GM21447 (cell line): Measurements from ENCODE around the gene TBC1D3B.
"Not testable (repeated sequence)": the region's sequence is repeated elsewhere in the genome, so short reads cannot be mapped to it uniquely, and the experiment has no call there.

Experiments
- ATAC-seq: cut with Tn5 transposase; IDR thresholded peaks from one replicate; pipeline ENCODE4 v1.9.1; 2021; ENCODE audit not compliant: unreplicated experiment

The TBC1D3B gene

DNA sequence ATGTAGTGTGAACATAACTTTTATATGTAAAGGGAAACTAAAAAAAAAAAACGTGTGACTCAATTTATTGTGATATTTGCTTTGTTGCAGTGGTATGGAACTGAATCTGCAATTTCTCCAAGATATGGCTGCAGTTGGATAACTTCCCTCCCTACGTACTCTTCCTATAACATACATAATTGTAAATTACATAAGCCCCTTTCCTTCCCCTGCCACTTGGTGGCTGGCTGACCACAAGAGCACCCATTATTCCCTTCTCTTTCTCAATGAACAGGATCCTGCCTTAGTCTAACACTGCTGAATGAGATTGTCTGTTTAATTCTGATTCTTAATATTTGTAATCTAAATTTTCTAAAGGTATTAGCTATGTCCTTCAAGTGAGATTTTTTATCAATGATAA, 45.0 kb downstream of the TBC1D3B start:
- no peak for ATAC-seq

GRCh38 chr17:36130346-36130745, 46.1 kb downstream of the TBC1D3B start:
- no peak for ATAC-seq

- no peak for ATAC-seq
Observed at GRCh38 chr17:36129616-36130015, 46.8 kb downstream of the TBC1D3B start.

DNA sequence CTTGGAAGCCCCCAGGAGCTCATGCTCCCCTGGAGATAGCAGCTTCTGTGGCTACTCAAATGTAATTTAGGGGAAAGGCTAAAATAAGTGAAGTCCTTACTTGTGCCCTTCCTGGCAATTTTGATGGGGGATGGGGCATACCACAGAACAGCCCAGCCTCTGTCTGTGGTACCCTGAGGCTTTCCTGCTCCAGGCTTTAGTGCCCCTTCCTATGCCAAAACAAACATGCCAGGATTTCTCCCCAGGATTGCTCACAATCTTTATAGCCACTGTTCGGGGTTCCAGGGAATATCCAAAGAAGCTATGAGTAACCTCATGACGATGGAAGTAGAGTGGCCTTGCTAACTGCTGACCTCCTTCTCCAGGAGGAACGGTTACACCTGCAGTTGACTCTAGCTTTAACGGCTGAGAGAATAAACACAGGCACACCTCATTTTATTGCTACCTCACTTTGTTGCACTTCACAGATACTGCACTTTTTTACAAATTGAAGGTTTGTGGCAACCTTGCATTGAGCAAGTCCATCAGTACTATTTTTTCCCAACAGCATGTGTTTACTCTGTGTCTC, 47.9 kb downstream of the TBC1D3B start:
- ATAC-seq: no peak

DNA sequence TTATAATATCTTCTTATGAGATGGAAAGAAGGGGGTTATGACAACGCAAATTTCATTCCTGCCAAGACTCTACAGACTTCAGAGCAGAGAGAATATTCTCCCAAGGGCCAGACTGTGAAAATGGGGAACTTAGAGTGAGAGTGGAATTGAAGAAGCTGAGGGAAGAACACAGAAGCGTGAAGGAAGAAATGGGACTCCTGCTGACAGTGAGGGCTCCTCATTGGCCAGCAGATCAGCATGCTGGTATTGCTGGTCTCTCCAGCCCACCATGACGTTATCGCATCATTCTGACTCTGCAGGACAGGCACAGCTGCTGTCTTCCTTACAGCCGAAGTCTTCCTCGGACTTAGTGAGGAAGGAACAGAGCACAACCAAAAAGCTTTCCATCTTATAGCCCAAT, 48.5 kb downstream of the TBC1D3B start:
- ATAC-seq: no peak

DNA sequence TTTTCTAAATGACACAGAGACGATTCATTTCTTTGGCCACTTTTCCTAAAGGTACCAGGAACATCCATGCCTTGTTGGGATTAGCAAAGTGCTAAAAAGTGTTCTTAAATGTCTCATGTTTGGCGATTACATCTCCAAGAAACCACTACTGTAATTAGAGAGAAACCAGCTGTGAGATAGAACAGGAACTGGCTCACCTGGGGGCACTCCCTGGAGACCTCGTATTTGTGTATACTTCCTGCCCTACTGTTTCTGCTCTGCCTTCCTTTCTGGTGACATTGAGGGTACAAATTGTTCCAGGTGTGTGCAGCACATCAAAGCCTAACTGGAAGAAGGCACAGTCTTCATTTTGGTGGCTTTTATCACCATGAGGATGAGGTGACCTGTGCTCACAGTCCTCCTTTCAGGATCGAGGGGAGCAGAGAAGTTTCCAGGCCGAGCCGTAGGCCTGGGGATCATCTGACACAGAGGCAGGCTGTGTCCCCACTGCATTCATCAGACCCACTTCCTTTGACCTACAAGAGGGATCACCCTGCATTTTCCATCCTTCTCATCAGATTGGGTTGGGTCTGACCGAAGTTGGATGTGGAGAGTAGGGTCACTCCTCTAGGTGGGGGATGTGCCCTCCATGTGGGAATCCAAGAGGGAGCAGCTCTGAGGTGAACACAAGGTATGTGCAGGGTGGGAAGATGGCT, 49.1 kb downstream of the TBC1D3B start:
- ATAC-seq: peak; percentile 69

GRCh38 chr17:36124879-36125824, 51.3 kb downstream of the TBC1D3B start:
- no peak for ATAC-seq

DNA sequence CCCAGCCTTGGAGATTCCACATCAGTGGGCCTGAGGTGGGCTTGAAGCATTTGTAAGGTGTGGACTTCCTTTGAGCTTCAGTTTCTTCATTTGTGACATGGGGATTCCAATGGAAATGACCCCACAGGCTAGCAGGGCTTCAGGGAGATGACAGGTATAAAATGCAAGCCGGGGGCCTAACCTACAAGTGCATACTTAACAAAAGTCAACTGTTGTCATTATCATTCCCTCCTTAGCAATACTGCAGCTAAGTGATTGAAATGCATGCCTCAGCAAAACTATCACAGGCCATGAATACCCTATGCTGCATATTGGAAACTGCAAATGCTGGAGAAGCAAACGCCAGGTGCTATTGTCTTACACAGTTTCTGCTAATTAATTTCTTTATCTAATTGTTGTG, 53.0 kb downstream of the TBC1D3B start:
- ATAC-seq: no peak

DNA sequence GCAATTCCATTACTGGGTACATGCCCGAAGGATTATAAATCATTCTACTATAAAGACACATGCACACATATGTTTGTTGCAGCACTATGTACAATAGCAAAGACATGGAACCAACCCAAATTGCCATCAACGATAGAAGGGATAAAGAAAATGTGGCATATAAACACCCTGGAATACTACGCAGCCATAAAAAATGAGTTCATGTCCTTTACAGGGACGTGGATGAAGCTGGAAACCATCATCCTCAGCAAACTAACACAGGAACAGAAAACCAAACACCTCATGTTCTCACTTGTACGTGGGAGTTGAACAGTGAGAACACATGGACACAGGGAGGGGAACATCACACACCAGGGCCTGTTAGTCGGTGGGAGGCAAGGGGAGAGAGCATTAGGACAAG, 55.3 kb downstream of the TBC1D3B start:
- ATAC-seq: not testable (repeated sequence)

GRCh38 chr17:36120221-36120620, 56.2 kb downstream of the TBC1D3B start:
- ATAC-seq: no peak

DNA sequence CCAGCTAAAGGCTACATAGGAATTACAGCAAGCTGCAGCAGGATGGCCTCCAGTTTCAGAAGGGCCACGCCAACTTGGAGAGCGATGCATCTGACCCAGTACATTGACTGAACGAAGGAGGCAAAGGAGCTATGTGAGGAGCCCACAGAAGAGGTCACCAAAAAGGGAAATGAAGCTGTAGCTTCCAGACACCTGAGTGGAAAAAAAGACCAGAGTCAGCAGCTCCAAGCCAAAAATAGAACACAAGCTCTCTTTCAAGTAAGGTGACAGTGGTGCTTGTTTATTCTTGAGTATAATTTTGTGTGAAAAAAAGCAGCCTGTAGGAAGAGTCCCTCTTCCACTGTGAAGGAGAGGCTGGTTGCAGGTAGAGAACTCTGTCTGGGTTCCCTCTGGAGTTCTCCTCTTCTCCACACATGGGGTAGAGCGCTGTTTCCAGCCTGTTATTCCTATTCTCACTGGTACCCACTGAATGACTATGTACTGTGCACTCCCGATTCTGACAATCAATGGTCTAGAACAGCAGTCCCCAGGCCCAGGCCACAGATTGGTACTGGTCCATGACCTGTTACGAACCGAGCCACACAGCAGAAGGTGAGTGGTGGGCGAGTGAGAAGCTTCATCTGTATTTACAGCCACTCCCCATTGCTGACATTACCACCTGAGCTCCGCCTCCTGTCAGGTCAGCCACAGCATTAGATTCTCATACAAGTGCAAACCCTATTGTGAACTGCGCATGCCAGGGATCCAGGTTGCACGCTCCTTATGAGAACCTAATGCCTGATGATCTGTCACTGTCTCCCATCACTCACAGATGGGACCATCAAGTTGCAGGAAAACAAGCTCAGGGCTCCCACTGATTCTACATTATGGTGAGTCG, 57.7 kb downstream of the TBC1D3B start:
- no peak for ATAC-seq

GRCh38 chr17:36117505-36118382, 58.7 kb downstream of the TBC1D3B start:
- ATAC-seq: no peak
